Endothelial cell of umbilical vein (primary cell): Measurements from ENCODE around the gene ADAP1. TPM values are rescaled to one million over a fixed set of nuclear protein-coding genes. Genes with fewer than 3 reads are reported as not detected.

Experiments
- BruUV-seq: library from RNA; stranded (reverse); fragments of 400-500 nt; replicated peaks from 2 replicates; lab custom pipeline; 2021; lab: Mats Ljungman, UMichigan
- CTCF ChIA-PET: fragments of 300-600, 350-600 bp; sonication (Branson Sonifier 250); formaldehyde crosslinking; loops from one replicate; lab custom pipeline; 2021; ENCODE audit warnings: antibody characterized with exemption, inconsistent platforms; lab: Charles Lee
- POLR2A ChIA-PET: fragments of 300-600, 350-600 bp; sonication (Branson Sonifier 250); formaldehyde crosslinking; loops from one replicate; lab custom pipeline; 2021; ENCODE audit warnings: antibody characterized with exemption, inconsistent platforms; lab: Charles Lee
- DNase-seq: peaks from one replicate; pipeline ENCODE4 v3.0.0-alpha.2; 2011; ENCODE audit warnings: low read depth, low spot score
- FAIRE-seq: peaks from 2 replicates; lab custom pipeline; 2011; peaks lifted over from hg19 to GRCh38; lab: Jason Lieb, UNC
- H2AFZ ChIP-seq: 2 replicates; pipeline ENCODE4 v1.6.0; 2012; ENCODE audit warnings: low read depth, low read length, control low read depth, inconsistent platforms
- H3K27ac ChIP-seq: 2 replicates; pipeline ENCODE4 v1.5.1; 2011; ENCODE audit warnings: low read depth, mild to moderate bottlenecking, control low read depth, low read length, moderate library complexity; ENCODE audit not compliant: insufficient read depth
- H3K27me3 ChIP-seq, 2 experiments: 2 replicates each; pipeline versions ENCODE4 v1.6.0 to v1.6.1; 2011; ENCODE audit warnings: low read length in 2 of 2, mixed read lengths in 1 of 2; ENCODE audit not compliant: control insufficient read depth in 2 of 2, insufficient read depth in 2 of 2
- H3K36me3 ChIP-seq, 2 experiments: 2 replicates in 1 of 2; 3 replicates in 1 of 2; pipeline ENCODE4 v1.5.1; 2011; ENCODE audit warnings: low read length in 2 of 2, mild to moderate bottlenecking in 1 of 2, moderate library complexity in 1 of 2; ENCODE audit not compliant: control insufficient read depth in 2 of 2, insufficient read depth in 2 of 2; ENCODE audit errors: extremely low read depth in 1 of 2
- H3K4me1 ChIP-seq: 3 replicates; pipeline ENCODE4 v1.5.1; 2011; ENCODE audit warnings: mild to moderate bottlenecking, low read length; ENCODE audit not compliant: control insufficient read depth, insufficient read depth; ENCODE audit errors: extremely low read depth
- H3K4me2 ChIP-seq: 2 replicates; pipeline ENCODE4 v1.6.1; 2011; ENCODE audit warnings: low read length, control low read depth, mixed read lengths; ENCODE audit not compliant: insufficient read depth
- H3K4me3 ChIP-seq, 3 experiments: fragments of 200-600 bp in 1 of 3; sonication (generic), shearing (Covaris generic) in 1 of 3; replicated peaks in 1 of 3; 2 replicates each; pipeline ENCODE4 v1.5.1; 2011 to 2016; ENCODE audit warnings: control low read depth in 3 of 3, low read length in 3 of 3, mild to moderate bottlenecking in 2 of 3, inconsistent platforms in 1 of 3, low read depth in 1 of 3, moderate library complexity in 1 of 3; ENCODE audit not compliant: insufficient read depth in 1 of 3
- H3K79me2 ChIP-seq: 2 replicates; pipeline ENCODE4 v1.6.0; 2012; ENCODE audit warnings: low read length, inconsistent platforms; ENCODE audit not compliant: control insufficient read depth, insufficient read depth
- H3K9ac ChIP-seq: replicated peaks from 2 replicates; pipeline ENCODE3; 2011; ENCODE audit warnings: low read length, control low read depth; ENCODE audit not compliant: insufficient read depth; ENCODE audit errors: extremely low read depth
- H3K9me1 ChIP-seq: replicated peaks from 3 replicates; pipeline ENCODE4 v1.6.0; 2011; ENCODE audit warnings: mild to moderate bottlenecking, low read length; ENCODE audit not compliant: control insufficient read depth, insufficient read depth; ENCODE audit errors: extremely low read depth
- H3K9me3 ChIP-seq: replicated peaks from 2 replicates; pipeline ENCODE4 v1.5.1; 2012; ENCODE audit warnings: low read length, inconsistent platforms; ENCODE audit not compliant: control insufficient read depth, insufficient read depth
- H4K20me1 ChIP-seq: replicated peaks from 2 replicates; pipeline ENCODE3; 2011; ENCODE audit warnings: mild to moderate bottlenecking, low read length; ENCODE audit not compliant: control insufficient read depth, insufficient read depth; ENCODE audit errors: extremely low read depth
- EZH2 ChIP-seq: IDR thresholded peaks from 2 replicates; pipeline ENCODE4 v1.6.1; 2012; ENCODE audit warnings: borderline replicate concordance, low read depth, mild to moderate bottlenecking, moderate library complexity, low read length, inconsistent platforms; ENCODE audit not compliant: severe bottlenecking
- FOS ChIP-seq: IDR thresholded peaks from 2 replicates; pipeline ENCODE4 v1.6.1; 2011; ENCODE audit warnings: mild to moderate bottlenecking, low read length, moderate library complexity, borderline replicate concordance; ENCODE audit not compliant: insufficient read depth
- GATA2 ChIP-seq: IDR thresholded peaks from 2 replicates; pipeline ENCODE4 v1.7.0; 2011; ENCODE audit warnings: low read depth, mild to moderate bottlenecking, moderate library complexity, mixed read lengths, low read length; ENCODE audit not compliant: insufficient read length, insufficient read depth
- JUN ChIP-seq: IDR thresholded peaks from 2 replicates; pipeline ENCODE4 v1.6.1; 2011; ENCODE audit warnings: borderline replicate concordance, low read depth; ENCODE audit not compliant: insufficient read length, insufficient read depth
- MYC ChIP-seq: IDR thresholded peaks from one replicate; pipeline ENCODE4 v1.6.1; 2011; ENCODE audit warnings: mild to moderate bottlenecking, low read depth, low read length
- POLR2A ChIP-seq: IDR thresholded peaks from 2 replicates; pipeline ENCODE4 v1.6.1; 2012; ENCODE audit warnings: low read depth, mild to moderate bottlenecking, control low read depth, low read length
- POLR2AphosphoS5 ChIP-seq: IDR thresholded peaks from 2 replicates; pipeline ENCODE4 v1.6.1; 2012; ENCODE audit warnings: low read depth, mild to moderate bottlenecking, control low read depth, low read length, moderate library complexity; ENCODE audit not compliant: insufficient read depth
- dilution Hi-C: fragments of 300-500 bp; cut with MboI; formaldehyde crosslinking; loops from one replicate; pipeline ENCODE4 v1.15.0; 2019; ENCODE audit warnings: low sequenced_read_pairs; ENCODE audit not compliant: extremely low pct_ligation_motif_present
- intact Hi-C: fragments of 100-400 bp; cut with micrococcal nuclease; formaldehyde crosslinking; loops from one replicate; pipeline ENCODE4 v1.10.0; 2022
- polyA plus RNA-seq, 4 experiments: library from polyadenylated mRNA; depleted of rRNA in 3 of 4; stranded (reverse) in 3 of 4; unstranded in 1 of 4; fragments of >200 nt; gene quantifications; 2 replicates each; pipeline versions ENCODE4 v1.2.1 to v1.2.3, GENCODE V29; 2011 to 2012; ENCODE audit warnings: missing spikeins in 1 of 4
- total RNA-seq: library from RNA; stranded (reverse); gene quantifications from 2 replicates; pipeline ENCODE4 v1.2.3, GENCODE V29; 2021
- TF ChIP-seq, protein P1 (sequence below), 2 donors: IDR thresholded peaks; 1 replicate in 1 of 2; 2 replicates in 1 of 2; pipeline ENCODE4 v1.5.1; 2011; ENCODE audit warnings: low read length in 2 of 2, mild to moderate bottlenecking in 2 of 2, moderate library complexity in 2 of 2, control low read depth in 1 of 2, inconsistent platforms in 1 of 2, low read depth in 1 of 2; ENCODE audit not compliant: insufficient read depth in 1 of 2; ENCODE audit errors: extremely low read depth in 1 of 2
- TF ChIP-seq, protein P2 (sequence below): IDR thresholded peaks from 2 replicates; pipeline ENCODE4 v1.6.1; 2011; ENCODE audit not compliant: insufficient read depth, insufficient read length

The ADAP1 gene
- total and polyA plus RNA-seq, 2 donors (not counting 3 experiments of a cell fraction or from before 2014, with no cell fraction given), result 0.49 to 0.58 TPM

DNA sequence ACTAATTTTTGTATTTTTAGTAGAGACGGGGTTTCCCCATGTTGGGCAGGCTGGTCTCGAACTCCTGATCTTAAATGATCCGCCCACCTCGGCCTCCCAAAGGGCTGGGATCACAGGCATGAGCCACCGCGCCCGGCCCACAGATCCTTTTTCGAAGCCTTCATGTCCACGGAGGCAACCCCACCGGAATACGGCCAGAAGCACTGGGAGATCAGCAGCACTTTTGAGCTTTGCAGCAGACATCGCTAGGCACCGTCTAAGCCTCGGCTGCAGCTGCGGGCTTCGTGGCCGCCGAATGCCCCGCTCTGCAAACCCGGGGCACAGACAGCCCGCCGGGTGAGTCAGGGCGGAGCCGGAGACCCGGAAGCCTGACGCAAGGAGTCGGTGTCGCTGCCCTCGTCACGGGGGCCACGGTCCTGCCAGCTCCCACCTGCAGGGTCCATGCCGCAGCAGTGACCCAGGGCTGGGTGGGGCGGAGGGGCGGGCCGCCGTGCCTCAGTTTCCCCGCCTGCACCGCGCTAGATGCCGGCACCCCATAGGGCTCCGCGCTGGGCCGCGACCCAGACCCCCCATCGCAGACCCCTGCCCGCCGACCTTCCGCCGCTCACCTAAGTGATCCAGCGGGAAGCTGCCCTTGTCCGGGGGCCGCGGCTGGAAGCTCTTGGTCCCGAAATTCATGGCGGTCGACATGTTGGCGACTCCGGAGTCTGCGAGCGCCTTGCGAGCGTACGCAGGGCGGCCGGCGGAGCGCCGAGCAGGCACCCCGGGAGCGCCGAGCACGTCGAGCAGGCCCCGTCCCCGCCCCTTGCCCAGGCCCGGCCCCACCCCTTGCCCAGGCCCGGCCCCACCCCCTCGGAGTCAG is 20.6 kb upstream of the ADAP1 start, which contains the start of gene COX19:
TSS of gene COX19 (minus strand) at position 730 of the 862 bp plus-strand sequence. CDS start at position 690, 40 bp downstream.
- CTCF ChIA-PET, result interaction anchor here (0.7 to 2.5 kb wide), 9 partner anchors 13 to 202 kb away, joined by 3 to 10 read pairs (median 5); no protein-coding TSS in a partner anchor
- no TSS peak for BruUV-seq

More for the DNA sequence above, 20.6 kb upstream of the ADAP1 start, which contains the start of gene COX19:
- Histone ChIP-seq H3K36me3 (peaks cover 7 to 11% of the 10 kb centered on the region in 2 experiments), H3K27me3 (no peaks in the 10 kb centered on the region), H3K79me2 (peaks cover 44% of the 10 kb centered on the region), H3K9me3 (no peaks in the 10 kb centered on the region), H4K20me1 (no peaks in the 10 kb centered on the region), H3K4me2 (peak within 1 kb of the TSS; percentile 98), H3K4me3 (peak within 1 kb of the TSS; percentile 63 to 93 (median 78)), H3K9ac (peak within 1 kb of the TSS; percentile 95), H3K9me1 (no peaks in the 10 kb centered on the region), H3K4me1 (peaks cover 9% of the 10 kb centered on the region), H3K27ac (peak within 1 kb of the TSS; percentile 87), H2AFZ (peak within 1 kb of the TSS; percentile 93)
- intact Hi-C loops, result no loop called here
- TF ChIP-seq, protein P1, sequence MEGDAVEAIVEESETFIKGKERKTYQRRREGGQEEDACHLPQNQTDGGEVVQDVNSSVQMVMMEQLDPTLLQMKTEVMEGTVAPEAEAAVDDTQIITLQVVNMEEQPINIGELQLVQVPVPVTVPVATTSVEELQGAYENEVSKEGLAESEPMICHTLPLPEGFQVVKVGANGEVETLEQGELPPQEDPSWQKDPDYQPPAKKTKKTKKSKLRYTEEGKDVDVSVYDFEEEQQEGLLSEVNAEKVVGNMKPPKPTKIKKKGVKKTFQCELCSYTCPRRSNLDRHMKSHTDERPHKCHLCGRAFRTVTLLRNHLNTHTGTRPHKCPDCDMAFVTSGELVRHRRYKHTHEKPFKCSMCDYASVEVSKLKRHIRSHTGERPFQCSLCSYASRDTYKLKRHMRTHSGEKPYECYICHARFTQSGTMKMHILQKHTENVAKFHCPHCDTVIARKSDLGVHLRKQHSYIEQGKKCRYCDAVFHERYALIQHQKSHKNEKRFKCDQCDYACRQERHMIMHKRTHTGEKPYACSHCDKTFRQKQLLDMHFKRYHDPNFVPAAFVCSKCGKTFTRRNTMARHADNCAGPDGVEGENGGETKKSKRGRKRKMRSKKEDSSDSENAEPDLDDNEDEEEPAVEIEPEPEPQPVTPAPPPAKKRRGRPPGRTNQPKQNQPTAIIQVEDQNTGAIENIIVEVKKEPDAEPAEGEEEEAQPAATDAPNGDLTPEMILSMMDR (IDR thresholded peaks at IDR 0.05; ENCODE audit: extremely low read depth in 1 of 2, insufficient read depth in 1 of 2, low read depth in 1 of 2, low read length in 2 of 2), result no peak
- TF ChIP-seq POLR2A (peak; percentile 86), POLR2AphosphoS5 (peak; percentile 92), MYC (no peak), JUN (no peak), EZH2 (no peak), FOS (peak; percentile 31), GATA2 (no peak)
- TF ChIP-seq, protein P2, sequence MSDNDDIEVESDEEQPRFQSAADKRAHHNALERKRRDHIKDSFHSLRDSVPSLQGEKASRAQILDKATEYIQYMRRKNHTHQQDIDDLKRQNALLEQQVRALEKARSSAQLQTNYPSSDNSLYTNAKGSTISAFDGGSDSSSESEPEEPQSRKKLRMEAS, result no peak
- DNase-seq, result peak; percentile 89
- dilution Hi-C loops, result no loop called here
- FAIRE-seq, result peak; percentile 75
- POLR2A ChIA-PET, result interaction anchor here (0.6 to 1.0 kb wide), 5 partner anchors 9 to 205 kb away, joined by 3 to 9 read pairs (median 4); no protein-coding TSS in a partner anchor
